CD4-positive, alpha-beta T cell treated with Interleukin-4 for 1 hour (primary cell): ENCODE results near the gene POLD3.
A peak's percentile ranks its signal among the peaks of the same experiment; 100 is the strongest.

Experiments
- DNase-seq, 2 donors: peaks; one replicate each; pipeline ENCODE4 v3.0.0-alpha.2; 2020 to 2022

POLD3 gene

DNA sequence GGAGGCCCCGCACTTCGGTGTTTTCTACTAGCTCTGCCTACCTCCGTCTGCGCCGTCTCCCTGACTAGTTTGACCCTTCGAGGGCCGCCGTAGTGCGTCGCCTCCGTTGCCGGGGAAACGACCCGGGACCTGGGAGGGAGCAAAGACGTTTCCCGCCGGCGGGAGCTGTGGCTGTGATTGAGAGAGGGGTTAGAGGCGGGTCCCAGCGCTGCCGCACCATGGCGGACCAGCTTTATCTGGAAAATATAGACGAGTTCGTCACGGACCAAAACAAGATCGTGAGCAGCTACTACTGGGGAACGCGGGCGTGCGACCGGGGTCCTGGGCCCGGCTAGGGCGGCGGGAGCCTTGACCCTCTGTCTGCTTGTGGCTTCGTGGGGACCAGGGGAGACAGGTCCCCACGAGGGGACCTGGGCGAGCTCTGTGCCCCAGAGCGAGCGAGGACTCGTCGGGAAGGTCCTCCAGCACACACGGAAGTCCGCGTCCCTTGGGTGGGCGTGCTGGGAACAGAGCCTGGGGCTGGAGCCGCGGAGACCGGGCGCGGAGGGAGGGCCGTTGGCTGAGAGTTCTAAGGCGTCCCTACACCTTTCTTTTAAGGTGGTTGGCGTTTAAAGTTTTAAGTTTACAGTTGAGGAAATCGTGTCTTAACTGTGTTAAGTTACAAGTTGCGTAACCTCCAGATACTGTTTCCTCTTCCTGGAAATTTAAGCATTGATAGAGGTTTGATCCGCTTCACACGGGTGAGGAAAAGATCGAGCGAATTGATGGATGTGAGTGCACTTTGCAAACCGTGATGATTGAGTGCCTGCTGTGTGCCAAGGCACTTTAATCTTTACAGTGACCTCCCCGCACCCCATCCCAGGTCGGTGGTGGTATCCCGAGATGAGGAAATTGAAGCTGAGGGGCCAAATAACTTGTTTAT is at the start of gene POLD3:
POLD3 (plus strand) TSS at position 142 of the 922 bp plus-strand sequence; CDS start at position 219, 77 bp downstream.
- DNase-seq = peak; percentile 93 to 95

DNA sequence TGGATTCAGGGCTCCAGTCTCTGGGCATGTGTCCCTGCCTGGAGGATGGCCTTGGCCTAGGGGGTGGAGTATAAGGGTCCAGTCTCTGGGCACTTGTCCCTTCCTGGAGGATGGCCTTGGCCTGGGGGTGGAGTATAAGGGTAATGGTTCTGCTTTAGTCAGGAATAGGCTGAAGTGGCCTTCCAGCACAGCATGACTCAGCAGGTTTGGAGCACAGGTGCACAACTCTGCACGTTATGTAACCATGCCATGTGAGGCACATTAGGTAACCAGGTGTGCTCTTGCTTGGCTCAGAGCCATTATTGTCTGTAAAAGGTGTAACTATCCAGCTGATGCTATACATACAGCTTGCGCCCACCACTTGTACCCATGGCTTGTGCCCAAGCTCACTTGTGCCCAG is 48.4 kb upstream of the POLD3 start:
- DNase-seq = no peak

GRCh38 chr11:74546752-74547151 is 45.6 kb upstream of the POLD3 start:
- no peak for DNase-seq

GRCh38 chr11:74550991-74551753 is 41.2 kb upstream of the POLD3 start:
- DNase-seq = no peak

DNA sequence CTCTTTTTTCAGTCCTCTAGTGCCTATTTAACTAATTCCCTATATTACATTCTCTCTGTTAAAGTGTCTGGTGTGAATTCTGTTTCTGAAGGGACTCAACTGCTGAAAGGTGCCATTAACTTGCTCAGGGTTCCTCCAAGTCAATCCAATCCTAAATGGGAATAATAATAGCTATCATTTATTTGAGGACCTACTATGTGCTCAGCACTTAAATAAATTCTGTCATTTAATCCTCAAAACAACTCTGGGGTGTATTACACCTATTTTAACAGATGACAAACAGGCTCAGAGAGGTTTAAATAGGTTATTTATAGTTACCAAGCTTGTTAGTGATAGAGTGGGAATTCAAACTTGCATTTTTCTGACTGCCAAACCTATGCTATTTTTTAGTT is 40.6 kb upstream of the POLD3 start:
- DNase-seq = no peak

- no peak for DNase-seq
These were observed 34.9 kb upstream of the POLD3 start for GRCh38 chr11:74557526-74557925.

GRCh38 chr11:74559110-74559933 is 33.1 kb upstream of the POLD3 start:
- DNase-seq = no peak

DNA sequence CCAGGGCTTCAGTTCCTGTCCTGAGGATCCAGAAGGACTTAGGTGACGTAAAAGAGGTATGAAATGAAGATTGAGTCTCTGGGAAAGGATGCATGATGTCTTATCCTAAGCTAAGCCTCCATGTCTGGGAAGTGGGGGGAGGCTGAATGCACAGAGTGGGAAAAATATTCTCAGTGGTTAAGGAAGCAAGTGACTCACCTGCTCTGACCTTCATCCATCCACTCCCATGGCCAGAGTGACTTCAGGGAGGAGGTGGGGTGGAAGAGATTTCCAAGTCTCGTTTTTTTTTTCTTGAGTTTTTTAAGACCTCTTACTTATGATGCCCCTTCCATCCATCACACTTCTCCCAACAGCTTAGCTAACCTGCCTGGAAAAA is 32.5 kb upstream of the POLD3 start:
- no peak for DNase-seq

DNA sequence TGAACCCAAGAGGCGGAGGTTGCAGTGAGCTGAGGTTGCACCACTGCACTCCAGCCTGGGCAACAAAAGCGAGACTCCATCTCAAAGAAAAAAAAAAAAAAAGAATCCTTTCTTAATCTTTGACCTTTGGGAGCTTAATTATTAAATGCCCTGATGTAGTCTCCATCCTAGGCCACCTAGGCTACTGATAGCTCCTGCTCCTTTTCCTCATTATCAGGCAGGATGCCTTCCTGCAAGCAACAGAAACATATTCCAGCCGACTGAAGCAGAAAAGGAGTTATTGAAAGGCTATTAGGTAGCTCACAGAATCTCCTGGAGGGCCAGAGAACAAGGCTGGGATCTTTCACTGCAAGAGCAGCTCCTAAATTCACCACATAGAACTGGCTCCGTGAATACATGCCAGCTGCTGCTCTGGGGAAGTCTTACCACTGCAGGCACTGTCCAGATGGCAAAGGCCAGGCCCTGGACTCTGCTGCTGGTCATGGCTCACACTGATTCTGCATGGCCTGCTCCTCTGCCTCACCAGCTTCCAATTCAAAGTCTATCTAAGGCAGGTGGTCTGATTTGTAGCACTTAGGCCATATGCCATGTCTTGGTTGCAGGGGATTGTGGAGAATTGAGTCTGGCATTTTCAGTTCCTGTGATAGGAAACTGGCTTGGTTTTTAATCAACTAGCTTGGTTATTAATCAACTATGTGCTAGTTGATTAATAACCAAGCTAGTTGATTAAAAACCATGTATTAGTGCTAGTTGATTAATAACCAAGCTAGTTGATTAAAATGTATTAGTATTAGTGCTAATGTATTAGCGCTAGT is 26.0 kb upstream of the POLD3 start:
- DNase-seq = no peak

DNA sequence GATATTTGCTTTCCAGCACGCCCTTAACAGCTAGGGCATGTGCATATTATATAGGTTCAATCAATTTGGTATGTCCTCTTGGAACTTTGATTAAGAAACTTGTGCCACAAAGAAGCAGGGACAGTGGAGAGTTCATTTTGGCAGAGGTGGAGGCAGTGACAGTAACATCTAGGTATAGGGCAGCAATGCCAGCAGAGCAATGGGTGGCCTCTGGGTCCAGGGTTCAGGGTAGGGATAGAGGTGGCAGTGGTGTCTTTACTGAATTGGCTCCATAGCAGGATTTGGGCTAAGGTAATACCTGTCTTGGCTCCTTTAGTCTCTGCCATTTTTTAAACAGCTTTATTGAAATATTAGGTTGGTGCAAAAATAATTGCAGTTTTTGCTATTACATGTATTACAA is 24.4 kb upstream of the POLD3 start:
- no peak for DNase-seq

- peak; percentile 19 to 22 for DNase-seq
These were observed 21.9 kb upstream of the POLD3 start for GRCh38 chr11:74570266-74571061.

- no peak for DNase-seq
These were observed 21.4 kb upstream of the POLD3 start for GRCh38 chr11:74571062-74571399.

GRCh38 chr11:74572349-74572748 is 20.0 kb upstream of the POLD3 start:
- DNase-seq = no peak

DNA sequence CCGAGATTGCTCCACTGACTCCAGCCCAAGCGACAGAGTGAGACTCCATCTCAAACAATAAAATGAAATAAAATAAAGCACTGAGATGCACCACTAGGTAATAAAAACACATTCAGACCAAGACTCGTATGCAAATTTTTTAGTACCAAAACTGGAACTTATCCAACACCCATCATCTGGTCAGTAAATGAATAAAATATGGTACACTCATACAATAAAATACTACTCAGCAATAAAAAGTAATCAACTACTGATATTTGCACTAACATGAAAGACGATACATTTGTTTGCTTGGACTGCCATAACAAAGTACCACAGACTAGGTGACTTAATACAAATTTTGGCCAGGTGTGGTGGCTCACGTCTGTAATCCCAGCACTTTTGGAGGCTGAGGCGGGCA is 17.8 kb upstream of the POLD3 start:
- no peak for DNase-seq

- no peak for DNase-seq
These were observed 16.4 kb upstream of the POLD3 start for GRCh38 chr11:74575999-74576398.

DNA sequence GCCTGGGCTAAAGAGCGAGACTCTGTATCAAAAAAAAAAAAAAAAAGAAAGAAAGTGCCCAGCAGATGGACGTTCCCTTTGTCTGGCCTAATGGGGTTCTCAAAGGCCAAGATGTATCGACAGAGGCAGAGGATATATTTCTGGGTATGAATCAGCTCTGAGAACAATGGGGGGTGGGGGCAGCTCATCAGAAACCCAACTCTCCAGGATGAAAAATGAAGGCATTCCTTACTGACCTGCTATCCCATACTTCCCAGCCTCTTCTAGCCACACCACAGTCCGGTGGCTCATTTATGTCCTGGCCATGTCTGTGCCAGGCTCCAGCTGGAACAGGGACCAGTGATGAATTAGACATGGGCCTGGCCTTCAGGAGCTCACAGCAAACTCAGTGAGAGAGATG is 15.2 kb upstream of the POLD3 start:
- no peak for DNase-seq

- DNase-seq = no peak
These were observed 14.6 kb upstream of the POLD3 start for GRCh38 chr11:74577624-74578396.

- no peak for DNase-seq
These were observed 12.7 kb upstream of the POLD3 start for GRCh38 chr11:74579577-74580270.

DNA sequence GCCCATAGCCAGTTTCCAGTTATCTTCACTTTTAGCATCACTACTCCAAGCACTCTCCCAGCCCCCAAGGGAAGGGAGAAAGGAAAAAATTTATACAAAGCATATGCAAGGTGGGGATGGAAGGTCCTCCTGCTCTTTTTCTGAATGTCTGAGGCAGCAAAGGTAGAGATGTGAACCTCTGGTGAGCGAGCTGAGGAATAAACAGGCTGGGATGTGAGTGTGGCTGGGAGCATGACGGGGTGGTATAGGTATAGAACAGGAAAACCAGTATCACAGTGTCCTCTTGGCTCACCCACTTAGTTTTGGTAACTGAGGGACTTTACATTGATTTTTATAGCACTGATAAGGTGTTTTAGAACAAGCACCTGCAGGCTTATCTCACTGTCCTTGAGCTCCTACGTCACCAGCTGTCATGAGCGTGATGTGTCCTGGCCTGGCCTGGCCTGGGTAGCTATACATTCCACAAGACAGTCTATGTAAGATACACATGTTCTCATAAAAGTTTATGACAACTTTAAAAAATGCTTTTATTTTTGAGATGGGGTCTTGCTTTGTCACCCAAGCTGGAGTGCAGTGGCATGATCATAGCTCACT is 10.3 kb upstream of the POLD3 start:
- DNase-seq = no peak
